ENCODE data around the gene MAU2. TPM values are rescaled to one million over a fixed set of nuclear protein-coding genes. Genes with fewer than 3 reads are reported as not detected.

Gene MAU2
- total and polyA plus RNA-seq, 4 donors = 7.5 to 31.0 (median 17.9) TPM

GRCh38 chr19:19334989-19335344 lies 14.3 kb downstream of the MAU2 start:
- no peak overlapping the region for H3K27ac ChIP-seq (ENCODE audit: low read depth in 1 of 2, low read length in 2 of 2)
- no peaks in the 10 kb centered on the region for H3K27me3 ChIP-seq (ENCODE audit: control insufficient read depth in 4 of 4, insufficient read depth in 4 of 4, low read length in 3 of 4)
- no peak overlapping the region for H3K9ac ChIP-seq (ENCODE audit: low read depth in 1 of 2, low read length in 2 of 2)
- H3K36me3 ChIP-seq (ENCODE audit: control insufficient read depth in 4 of 4, insufficient read depth in 3 of 4, low read depth in 1 of 4, low read length in 3 of 4) = peaks cover 15 to 59% (median 30%) of the 10 kb centered on the region in 4 donors
- no peak overlapping the region for H3K4me3 ChIP-seq (ENCODE audit: low read depth in 1 of 3, low read length in 3 of 3)
- TF ChIP-seq FOXA2 (IDR thresholded peaks at IDR 0.05) (no peak), RXRA (IDR thresholded peaks at IDR 0.05) (no peak), HNF4A (conservative IDR thresholded peaks at IDR 0.05) (no peak)
- WGBS = 86% methylated on average over 3 of the region's 3 CpGs
- no peaks in the 10 kb centered on the region for H3K9me3 ChIP-seq (ENCODE audit: control insufficient read depth in 4 of 4, low read length in 3 of 4)
- no peak for DNase-seq (ENCODE audit: low spot score)
- no peaks in the 10 kb centered on the region for H3K4me1 ChIP-seq (ENCODE audit: control insufficient read depth in 4 of 4, insufficient read depth in 4 of 4, low read length in 3 of 4)

GRCh38 chr19:19335408-19336158 lies 15.0 kb downstream of the MAU2 start:
- DNase-seq (ENCODE audit: low spot score) = no peak
- 91% methylated on average over 16 of the region's 16 CpGs for WGBS
- no peak for TF ChIP-seq GABPA (IDR thresholded peaks at IDR 0.05 in 1 of 2, conservative IDR thresholded peaks at IDR 0.05 in 1 of 2)
- no peak for TF ChIP-seq REST (IDR thresholded peaks at IDR 0.05)
- TF ChIP-seq RXRA (IDR thresholded peaks at IDR 0.05) = no peak
- no peak for TF ChIP-seq YY1 (IDR thresholded peaks at IDR 0.05)
- no peak for TF ChIP-seq FOXA1 (IDR thresholded peaks at IDR 0.05)
- TF ChIP-seq SP1 (IDR thresholded peaks at IDR 0.05) = no peak
- no peak for TF ChIP-seq ZBTB33 (IDR thresholded peaks at IDR 0.05)
- no peak for TF ChIP-seq HNF4G (IDR thresholded peaks at IDR 0.05)
- no peak for TF ChIP-seq JUND (IDR thresholded peaks at IDR 0.05)

GRCh38 chr19:19336597-19336996 lies 16.0 kb downstream of the MAU2 start:
- peaks cover 10 to 68% (median 32%) of the 10 kb centered on the region in 4 donors for H3K36me3 ChIP-seq (ENCODE audit: control insufficient read depth in 4 of 4, insufficient read depth in 3 of 4, low read depth in 1 of 4, low read length in 3 of 4)
- H3K9ac ChIP-seq (ENCODE audit: low read depth in 1 of 2, low read length in 2 of 2) = no peak overlapping the region
- no peak for DNase-seq (ENCODE audit: low spot score)
- H3K4me3 ChIP-seq (ENCODE audit: low read depth in 1 of 3, low read length in 3 of 3) = no peak overlapping the region
- TF ChIP-seq SP1 (IDR thresholded peaks at IDR 0.05) (no peak), RAD21 (IDR thresholded peaks at IDR 0.05) (no peak), JUND (IDR thresholded peaks at IDR 0.05) (no peak), YY1 (IDR thresholded peaks at IDR 0.05) (no peak), ZBTB33 (IDR thresholded peaks at IDR 0.05) (no peak), GABPA (IDR thresholded peaks at IDR 0.05 in 1 of 2, conservative IDR thresholded peaks at IDR 0.05 in 1 of 2) (no peak), ATF3 (IDR thresholded peaks at IDR 0.05) (no peak), EGR1 (IDR thresholded peaks at IDR 0.05; ENCODE audit: low read depth in 2 of 2) (no peak), FOXA2 (IDR thresholded peaks at IDR 0.05) (no peak), TAF1 (conservative IDR thresholded peaks at IDR 0.05) (no peak), HNF4G (IDR thresholded peaks at IDR 0.05) (no peak), FOXA1 (IDR thresholded peaks at IDR 0.05) (no peak), NR2F2 (IDR thresholded peaks at IDR 0.05) (no peak), MAX (IDR thresholded peaks at IDR 0.05) (no peak)
- no peaks in the 10 kb centered on the region for H3K27me3 ChIP-seq (ENCODE audit: control insufficient read depth in 4 of 4, insufficient read depth in 4 of 4, low read length in 3 of 4)
- 60% methylated on average over 3 of the region's 3 CpGs for WGBS
- no peak overlapping the region for H3K27ac ChIP-seq (ENCODE audit: low read depth in 1 of 2, low read length in 2 of 2)
- no peaks in the 10 kb centered on the region for H3K9me3 ChIP-seq (ENCODE audit: control insufficient read depth in 4 of 4, low read length in 3 of 4)
- no peaks in the 10 kb centered on the region for H3K4me1 ChIP-seq (ENCODE audit: control insufficient read depth in 4 of 4, insufficient read depth in 4 of 4, low read length in 3 of 4)

More at GRCh38 chr19:19335408-19336158, 15.0 kb downstream of the MAU2 start:
- no peaks in the 10 kb centered on the region for H3K9me3 ChIP-seq (ENCODE audit: control insufficient read depth in 4 of 4, low read length in 3 of 4)
- H3K27ac ChIP-seq (ENCODE audit: low read depth in 1 of 2, low read length in 2 of 2) = no peak overlapping the region
- H3K4me1 ChIP-seq (ENCODE audit: control insufficient read depth in 4 of 4, insufficient read depth in 4 of 4, low read length in 3 of 4) = no peaks in the 10 kb centered on the region
- peaks cover 12 to 60% (median 30%) of the 10 kb centered on the region in 4 donors for H3K36me3 ChIP-seq (ENCODE audit: control insufficient read depth in 4 of 4, insufficient read depth in 3 of 4, low read depth in 1 of 4, low read length in 3 of 4)
- H3K9ac ChIP-seq (ENCODE audit: low read depth in 1 of 2, low read length in 2 of 2) = no peak overlapping the region
- no peaks in the 10 kb centered on the region for H3K27me3 ChIP-seq (ENCODE audit: control insufficient read depth in 4 of 4, insufficient read depth in 4 of 4, low read length in 3 of 4)
- H3K4me3 ChIP-seq (ENCODE audit: low read depth in 1 of 3, low read length in 3 of 3) = no peak overlapping the region
